Ishikawa (cell line): ENCODE data around the gene AKR1B1.

Experiments used
- CEBPB ChIP-seq: IDR thresholded peaks from 2 replicates; pipeline ENCODE4 v1.6.1; 2012
- CREB1 ChIP-seq: IDR thresholded peaks from 2 replicates; pipeline ENCODE4 v1.6.1; 2012; ENCODE audit warnings: low read depth
- EGR1 ChIP-seq: IDR thresholded peaks from 2 replicates; pipeline ENCODE4 v1.6.1; 2012
- EP300 ChIP-seq: IDR thresholded peaks from 2 replicates; pipeline ENCODE4 v1.6.1; 2012; ENCODE audit warnings: borderline replicate concordance
- FOXM1 ChIP-seq: IDR thresholded peaks from 2 replicates; pipeline ENCODE4 v1.6.1; 2012; ENCODE audit warnings: low read depth, borderline replicate concordance
- MAX ChIP-seq: IDR thresholded peaks from 2 replicates; pipeline ENCODE4 v1.6.1; 2012
- NFIC ChIP-seq: IDR thresholded peaks from 2 replicates; pipeline ENCODE4 v1.6.1; 2012
- RAD21 ChIP-seq: IDR thresholded peaks from 2 replicates; pipeline ENCODE4 v1.6.1; 2012; ENCODE audit warnings: low read depth
- REST ChIP-seq: IDR thresholded peaks from 2 replicates; pipeline ENCODE4 v1.6.1; 2012; ENCODE audit warnings: low read depth, mild to moderate bottlenecking
- TAF1 ChIP-seq: IDR thresholded peaks from 2 replicates; pipeline ENCODE4 v1.6.1; 2012; ENCODE audit warnings: low read depth, mild to moderate bottlenecking
- TCF12 ChIP-seq: IDR thresholded peaks from 2 replicates; pipeline ENCODE4 v1.6.1; 2012; ENCODE audit warnings: low read depth
- TEAD4 ChIP-seq: IDR thresholded peaks from 2 replicates; pipeline ENCODE4 v1.6.1; 2012
- USF1 ChIP-seq: IDR thresholded peaks from 2 replicates; pipeline ENCODE4 v1.6.1; 2012
- YY1 ChIP-seq: IDR thresholded peaks from 2 replicates; pipeline ENCODE4 v1.6.1; 2012; ENCODE audit warnings: low read depth
- ZBTB7A ChIP-seq: IDR thresholded peaks from 2 replicates; pipeline ENCODE4 v1.6.1; 2012; ENCODE audit warnings: low read depth

AKR1B1 gene

GRCh38 chr7:134405299-134405698 is 53.6 kb downstream of the AKR1B1 start:
- no peak for TF ChIP-seq MAX
- no peak for TF ChIP-seq EP300
- no peak for TF ChIP-seq USF1
- no peak for TF ChIP-seq EGR1
- no peak for TF ChIP-seq FOXM1
- TF ChIP-seq TAF1: no peak
- no peak for TF ChIP-seq REST
- no peak for TF ChIP-seq RAD21
- TF ChIP-seq TEAD4: no peak
- TF ChIP-seq NFIC: no peak
- no peak for TF ChIP-seq CREB1
- TF ChIP-seq ZBTB7A: no peak
- no peak for TF ChIP-seq TCF12
- TF ChIP-seq YY1: no peak
- no peak for TF ChIP-seq CEBPB

- no peak for TF ChIP-seq REST
- no peak for TF ChIP-seq CEBPB
- TF ChIP-seq TEAD4: no peak
- no peak for TF ChIP-seq TAF1
- TF ChIP-seq ZBTB7A: no peak
These were observed 55.8 kb downstream of the AKR1B1 start for GRCh38 chr7:134403062-134403461.

- TF ChIP-seq RAD21 (no peak), MAX (no peak), CREB1 (no peak)
These were observed 58.0 kb downstream of the AKR1B1 start for GRCh38 chr7:134400859-134401258.

- TF ChIP-seq CEBPB (no peak), YY1 (no peak), TEAD4 (no peak), RAD21 (no peak), EGR1 (no peak), CREB1 (no peak), USF1 (no peak), FOXM1 (no peak), TCF12 (no peak), NFIC (no peak), REST (no peak), ZBTB7A (no peak), EP300 (no peak), MAX (no peak)
These were observed 62.9 kb downstream of the AKR1B1 start for GRCh38 chr7:134396031-134396430.

- TF ChIP-seq YY1 (no peak), EP300 (no peak)
These were observed 63.3 kb downstream of the AKR1B1 start for GRCh38 chr7:134395604-134396003.
